ENCODE data around the gene CFAP74. TPM values are rescaled to one million over a fixed set of nuclear protein-coding genes. Genes with fewer than 3 reads are reported as not detected.

CFAP74 gene
- polyA plus RNA-seq, 5 donors = 1.5 to 4.3 (median 2.8) TPM

GRCh38 chr1:1917995-1918900, 85.3 kb downstream of the CFAP74 start:
- no peak for DNase-seq

GRCh38 chr1:1917304-1917976, 86.1 kb downstream of the CFAP74 start:
- DNase-seq = no peak

- peak in 1 of 2 donors; percentile 35 for DNase-seq
These were observed 86.7 kb downstream of the CFAP74 start for GRCh38 chr1:1916851-1917251.

DNA sequence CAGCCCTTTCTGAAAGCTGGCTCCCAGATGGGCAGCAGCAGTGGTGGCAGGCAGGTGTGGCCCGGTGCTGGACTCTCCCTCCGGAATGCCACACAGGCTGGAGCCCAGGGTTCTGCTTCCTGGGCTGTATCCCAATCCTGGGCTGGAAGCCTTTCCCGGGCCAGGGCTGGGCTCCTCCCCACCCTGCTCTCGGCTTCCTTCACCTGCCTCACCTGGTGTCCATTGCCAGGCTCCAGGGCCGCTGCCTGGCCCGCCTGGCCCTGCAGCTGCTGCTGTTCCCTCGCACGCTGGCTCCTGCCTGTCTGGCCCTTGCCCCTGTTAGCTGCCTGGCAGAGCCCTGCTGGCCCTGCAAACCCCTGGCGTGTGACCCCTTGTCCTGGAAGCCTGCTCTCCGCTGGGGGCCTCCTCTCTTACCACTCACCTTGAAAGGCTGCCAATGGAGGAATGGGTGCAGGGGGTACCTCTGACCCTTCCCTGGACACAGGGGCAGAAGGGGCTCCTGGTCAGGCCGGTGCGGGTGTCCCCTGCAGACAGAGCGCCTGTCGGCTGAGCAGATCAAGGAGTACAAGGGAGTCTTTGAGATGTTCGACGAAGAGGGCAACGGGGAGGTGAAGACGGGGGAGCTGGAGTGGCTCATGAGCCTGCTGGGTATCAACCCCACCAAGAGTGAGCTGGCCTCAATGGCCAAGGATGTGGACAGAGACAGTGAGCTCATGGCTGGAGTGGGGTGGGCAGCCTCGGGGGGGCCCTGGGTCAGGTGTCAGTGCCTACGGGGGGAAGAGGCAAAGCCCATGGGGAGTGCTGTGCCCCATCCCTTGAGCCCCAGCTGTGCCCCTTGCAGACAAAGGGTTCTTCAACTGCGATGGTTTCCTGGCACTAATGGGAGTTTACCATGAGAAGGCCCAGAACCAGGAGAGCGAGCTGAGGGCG, 87.4 kb downstream of the CFAP74 start:
- no peak for DNase-seq

GRCh38 chr1:1914971-1915692, 88.5 kb downstream of the CFAP74 start, which contains the start of gene CALML6:
Gene CALML6 (plus strand): TSS chr1:1915260. CDS start chr1:1915281, 21 bp downstream.
- DNase-seq = no peak

DNA sequence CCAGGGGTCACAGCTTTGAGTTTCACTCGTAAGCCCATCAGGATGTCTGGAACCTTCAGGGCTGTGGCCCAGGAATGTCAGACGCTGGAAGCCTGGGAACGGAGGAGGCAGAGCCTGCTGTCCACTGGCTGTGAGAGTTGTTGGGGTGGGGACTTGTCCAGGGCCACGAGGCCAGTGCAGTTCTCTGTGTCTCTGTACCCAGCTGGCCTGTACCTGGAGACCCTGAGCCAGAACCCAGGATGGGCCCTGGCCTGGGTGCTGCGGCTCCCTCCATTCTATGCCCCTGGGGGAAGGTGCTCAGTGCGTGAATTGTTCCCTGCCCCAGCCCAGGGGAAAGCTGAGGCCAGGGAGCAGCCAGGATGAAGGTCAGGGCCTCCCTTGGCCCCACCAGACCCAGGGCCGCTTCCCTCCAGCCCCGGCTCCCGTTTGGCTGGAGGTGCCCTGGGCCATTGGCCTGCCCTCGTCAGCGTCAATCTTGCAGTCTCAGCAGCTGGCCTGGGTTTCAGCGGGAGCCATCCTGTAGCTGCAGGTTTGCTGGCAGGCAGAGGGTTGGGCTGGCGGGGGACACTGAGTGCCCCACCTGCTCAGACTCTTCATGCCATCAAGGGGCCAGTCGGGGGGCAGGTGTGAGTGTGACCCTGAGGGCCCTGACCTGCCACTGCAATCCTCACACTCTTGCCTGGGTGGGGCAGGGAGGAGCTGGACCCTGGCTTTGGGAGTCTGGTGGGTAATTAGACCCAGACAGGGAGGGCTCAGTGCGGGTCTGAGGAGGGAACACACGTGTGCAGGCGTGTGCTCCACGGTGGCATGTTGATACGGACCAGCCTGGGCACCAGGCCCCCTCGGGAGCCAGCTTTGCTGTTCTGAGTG, 89.2 kb downstream of the CFAP74 start:
- DNase-seq = no peak

- no peak for DNase-seq
These were observed 92.1 kb downstream of the CFAP74 start for GRCh38 chr1:1911350-1912041.

GRCh38 chr1:1910651-1911331, 92.8 kb downstream of the CFAP74 start:
- no peak for DNase-seq

DNA sequence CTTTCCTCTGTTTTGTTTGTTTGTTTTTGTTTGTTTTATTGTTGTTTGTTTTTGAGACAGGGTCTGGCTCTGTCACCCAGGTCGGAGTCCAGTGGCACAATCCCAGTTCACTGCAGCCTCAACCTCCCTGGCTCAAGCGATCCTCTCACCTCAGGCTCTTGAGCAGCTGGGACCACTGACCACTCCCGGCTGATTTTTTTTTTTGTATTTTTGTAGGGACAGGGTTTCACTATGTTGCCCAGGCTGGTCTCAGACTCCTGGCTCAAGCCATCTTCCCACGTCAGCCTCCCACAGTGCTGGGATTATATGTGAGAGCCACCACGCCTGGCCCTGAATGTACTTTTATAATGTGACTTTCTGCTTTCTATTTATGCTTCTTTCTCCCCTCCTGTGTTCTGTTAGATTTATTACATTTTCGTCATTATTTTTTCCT, 93.5 kb downstream of the CFAP74 start:
- DNase-seq = no peak

DNA sequence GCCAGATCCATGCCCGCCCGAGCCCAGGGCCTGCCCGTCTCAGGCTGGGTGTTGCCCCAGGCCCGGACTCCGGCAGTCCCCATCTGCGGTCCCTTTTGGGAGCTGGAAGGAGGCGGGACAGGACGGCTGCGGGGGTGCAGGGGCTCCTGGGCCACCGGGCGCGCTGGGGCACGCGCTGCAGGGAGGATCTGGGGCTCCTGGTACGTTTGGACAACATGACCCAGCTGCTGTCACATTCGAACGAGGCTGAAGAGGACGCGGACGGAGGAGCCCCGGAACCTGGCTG, 95.1 kb downstream of the CFAP74 start:
- DNase-seq = no peak

DNA sequence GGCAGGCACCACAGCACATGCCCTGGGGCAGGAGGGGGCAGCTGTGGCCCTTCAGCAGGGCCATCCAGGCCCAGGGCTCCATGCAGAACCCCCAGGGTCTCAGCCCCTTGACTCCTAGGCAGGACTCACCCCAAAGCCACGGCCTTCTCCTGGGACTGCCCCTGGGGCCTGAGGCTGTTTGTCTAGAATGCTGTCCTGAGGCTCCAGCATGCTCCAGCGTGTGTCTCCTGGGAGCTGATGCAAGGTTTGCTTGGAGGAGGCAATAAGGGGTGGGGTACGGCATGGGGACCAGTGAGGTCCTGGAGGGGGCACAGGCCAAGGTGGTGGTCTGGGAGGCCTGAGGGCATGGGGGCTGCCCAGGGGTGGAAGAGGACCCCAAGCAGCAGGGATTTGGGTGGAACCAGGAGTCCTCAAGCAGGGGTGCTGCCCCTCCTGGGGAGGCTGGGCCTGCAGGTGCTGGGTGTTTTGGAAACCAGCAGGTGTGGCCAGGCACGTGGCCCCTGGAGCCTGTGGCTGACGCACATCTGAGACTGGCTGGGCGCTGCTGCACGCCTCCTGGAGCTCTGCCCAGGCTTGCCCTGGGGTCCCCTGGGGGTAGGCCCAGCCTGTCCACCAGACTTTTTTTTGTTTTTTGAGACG, 96.4 kb downstream of the CFAP74 start:
- DNase-seq = no peak

DNA sequence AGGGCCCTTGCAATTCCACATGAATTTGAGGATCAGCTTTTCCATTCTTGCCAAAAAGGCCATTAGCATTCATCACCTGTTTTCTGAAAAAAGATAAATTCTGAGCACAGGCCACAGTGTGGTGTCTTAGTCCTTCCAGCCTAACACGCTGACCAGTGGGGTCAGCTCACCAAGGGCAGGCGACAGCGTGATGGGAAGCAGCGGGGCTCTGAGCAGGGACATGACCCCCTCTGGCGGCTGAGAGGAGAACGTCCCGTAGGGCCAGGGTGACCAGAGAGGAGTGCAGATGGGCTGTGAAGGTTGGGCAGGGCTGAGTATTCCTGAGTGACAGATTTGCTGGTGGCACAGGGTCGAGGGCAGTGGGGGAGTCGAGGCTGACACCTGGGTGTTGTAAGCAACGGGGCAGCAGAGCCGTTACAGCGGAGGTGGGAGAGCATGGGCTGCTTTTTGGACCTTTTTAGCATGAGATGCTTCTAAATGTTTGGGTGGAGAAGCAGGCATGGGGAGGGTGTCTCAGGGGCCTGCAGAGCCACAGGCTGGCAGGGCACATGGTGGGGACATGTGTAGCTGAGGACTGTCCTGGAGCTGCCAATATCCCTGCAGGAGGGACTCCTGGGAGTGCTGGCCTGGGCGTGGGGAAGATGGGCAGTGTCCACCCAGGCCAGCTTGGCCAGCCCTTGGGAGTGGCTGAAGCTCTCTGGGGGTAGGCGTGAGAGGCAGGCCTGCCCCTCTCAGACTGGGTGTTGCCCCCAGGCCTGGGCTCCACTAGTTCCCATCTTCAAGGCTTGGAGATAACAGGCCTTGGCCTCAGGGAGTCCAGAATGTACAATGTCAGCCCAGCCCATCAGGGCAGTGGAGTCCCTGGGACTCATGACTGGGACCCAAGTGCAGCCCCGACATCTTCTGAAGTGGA, 97.1 kb downstream of the CFAP74 start:
- peak; percentile 65 to 77 for DNase-seq

DNA sequence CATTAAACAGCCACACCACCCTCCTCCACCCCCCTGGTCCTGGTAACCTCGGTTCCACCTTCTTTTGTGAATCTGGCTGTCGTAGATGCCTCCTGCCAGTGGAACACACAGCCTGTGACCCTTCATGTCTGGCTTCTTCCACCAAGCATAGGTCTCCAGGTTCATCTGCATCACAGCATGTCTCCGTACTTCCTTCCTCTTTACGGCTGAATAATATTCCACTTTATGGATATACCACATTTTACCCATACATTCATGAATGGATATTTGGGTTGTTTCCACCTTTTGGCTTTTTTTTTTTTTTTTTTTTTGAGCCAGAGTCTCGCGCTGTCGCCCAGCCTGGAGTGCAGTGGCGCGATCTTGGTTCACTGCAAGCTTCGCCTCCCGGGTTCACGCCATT, 100.4 kb downstream of the CFAP74 start:
- DNase-seq = no peak

- no peak for DNase-seq
These were observed 101.8 kb downstream of the CFAP74 start for GRCh38 chr1:1901641-1902294.

DNA sequence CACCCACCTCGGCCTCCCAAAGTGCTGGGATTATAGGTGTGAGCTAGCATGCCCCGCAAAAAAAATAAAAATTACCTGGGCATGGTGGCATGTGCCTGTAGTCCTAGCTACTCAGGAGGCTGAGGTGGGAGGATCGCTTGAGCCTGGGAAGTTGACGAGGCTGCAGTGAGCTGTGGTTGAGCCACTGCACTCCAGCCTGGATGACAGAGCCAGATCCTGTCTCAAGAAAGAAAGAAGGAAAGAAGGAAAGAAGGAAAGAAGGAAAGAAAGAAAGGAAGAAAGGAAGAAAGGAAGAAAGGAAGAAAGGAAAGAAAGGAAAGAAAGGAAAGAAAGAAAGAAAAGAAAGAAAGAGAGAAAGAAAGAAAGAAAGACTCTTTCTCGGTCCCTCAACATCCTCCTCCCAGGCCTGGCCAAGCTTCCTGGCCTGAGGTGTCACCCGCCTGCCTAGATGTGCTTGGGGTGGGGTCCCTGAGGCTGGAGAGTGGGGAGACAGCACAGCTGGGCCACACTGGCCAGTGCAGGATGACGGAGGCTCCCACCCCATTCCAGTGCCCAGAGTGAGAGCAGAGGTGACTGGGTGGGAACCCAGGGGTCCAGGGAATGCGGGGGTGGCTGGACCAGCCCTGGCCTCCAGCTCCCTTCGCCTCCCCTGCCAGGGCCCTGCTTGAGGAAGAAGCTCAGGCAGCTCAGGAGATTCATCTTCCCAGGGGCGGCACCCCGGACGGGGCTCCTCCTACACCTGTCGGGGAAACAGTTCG, 102.5 kb downstream of the CFAP74 start:
- no peak for DNase-seq

DNA sequence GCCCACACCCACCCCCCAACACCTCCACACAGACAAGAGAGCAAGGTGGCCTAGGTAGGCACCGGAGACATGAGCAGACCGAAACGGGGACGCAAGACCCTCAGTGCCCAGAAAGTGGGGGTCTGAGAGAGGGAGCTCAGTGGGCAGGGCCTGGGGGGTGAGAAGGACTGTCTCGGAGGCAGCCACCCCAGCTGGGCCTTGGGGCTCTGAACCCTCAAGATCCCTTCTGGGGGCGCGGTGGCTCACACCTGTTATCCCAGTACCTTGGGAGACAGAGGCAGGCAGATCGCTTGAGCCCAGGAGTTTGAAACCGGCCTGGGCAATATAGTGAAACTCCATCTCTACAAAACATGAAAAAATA, 103.6 kb downstream of the CFAP74 start:
- no peak for DNase-seq

All from right lung (tissue), 5 donors.